Measurements from ENCODE around the gene CFAP53.
"Not testable (repeated sequence)": the region's sequence is repeated elsewhere in the genome, so short reads cannot be mapped to it uniquely, and the experiment has no call there.

Gene CFAP53

GRCh38 chr18:50298443-50299284 lies 32.4 kb upstream of the CFAP53 start:
- DNase-seq (ENCODE audit: insufficient read length, low spot score) (no peak), FAIRE-seq (no peak)
- TF ChIP-seq CTCF (IDR thresholded peaks at IDR 0.05; ENCODE audit: insufficient read depth, missing control alignments), result no peak

DNA sequence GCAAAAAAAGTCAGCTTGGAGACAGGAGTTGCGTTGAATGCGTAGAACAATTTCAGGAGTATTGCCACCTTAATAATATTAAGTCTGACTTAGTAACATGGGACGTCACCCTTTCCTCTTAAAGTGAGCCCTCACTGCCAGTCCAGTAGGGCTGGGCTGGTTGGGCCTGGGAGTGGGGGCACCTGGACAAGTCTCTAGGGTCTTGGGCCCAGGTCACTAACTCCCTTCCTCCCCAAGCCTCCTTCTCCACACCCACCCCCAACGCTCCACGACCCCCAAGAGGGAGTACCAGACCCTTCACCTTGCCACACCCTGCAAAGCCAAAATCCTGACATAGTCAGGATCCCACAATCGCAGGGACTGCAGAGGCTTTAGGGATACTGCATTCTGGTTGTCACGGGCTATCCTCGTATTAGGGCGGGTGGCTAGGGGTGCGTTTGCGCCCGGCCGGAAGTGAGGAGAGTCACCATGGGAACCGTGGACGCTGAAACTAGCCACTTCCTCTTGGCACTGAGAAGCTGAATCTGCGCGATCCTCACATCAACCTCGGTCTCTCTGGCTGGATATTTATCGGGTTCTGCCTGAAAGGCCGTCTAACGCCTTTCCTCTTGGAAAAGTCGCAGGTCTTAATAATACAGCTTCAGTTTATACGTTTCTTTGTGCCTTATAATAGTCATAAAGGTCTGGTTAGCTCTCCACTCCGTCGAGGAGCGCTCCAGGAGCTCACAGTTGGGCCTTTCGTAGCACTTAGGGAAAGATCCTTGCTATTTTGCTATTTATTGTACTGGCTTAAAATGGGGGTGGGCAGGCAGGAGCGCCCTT lies 31.5 kb upstream of the CFAP53 start:
- DNase-seq (ENCODE audit: insufficient read length, low spot score) (no peak), FAIRE-seq (no peak)
- no peak for TF ChIP-seq CTCF (IDR thresholded peaks at IDR 0.05; ENCODE audit: insufficient read depth, missing control alignments)

GRCh38 chr18:50293039-50293438 lies 26.7 kb upstream of the CFAP53 start:
- DNase-seq (ENCODE audit: insufficient read length, low spot score) (no peak), FAIRE-seq (no peak)
- no peak for TF ChIP-seq CTCF (IDR thresholded peaks at IDR 0.05; ENCODE audit: insufficient read depth, missing control alignments)

- no peak for FAIRE-seq
- DNase-seq (ENCODE audit: insufficient read length, low spot score), result no peak
- TF ChIP-seq CTCF (IDR thresholded peaks at IDR 0.05; ENCODE audit: insufficient read depth, missing control alignments), result no peak
Observed at GRCh38 chr18:50289108-50289443, 22.8 kb upstream of the CFAP53 start.

- FAIRE-seq; DNase-seq (ENCODE audit: insufficient read length, low spot score): not testable (repeated sequence)
Observed at GRCh38 chr18:50288348-50289107, 22.2 kb upstream of the CFAP53 start.

GRCh38 chr18:50287441-50288347 lies 21.4 kb upstream of the CFAP53 start, which contains the start of gene CXXC1:
Gene CXXC1 (minus strand): TSS chr18:50287692. CDS start chr18:50287589, 103 bp downstream.
- TF ChIP-seq CTCF (IDR thresholded peaks at IDR 0.05; ENCODE audit: insufficient read depth, missing control alignments), result no peak
- DNase-seq (ENCODE audit: insufficient read length, low spot score) (peak; percentile 81), FAIRE-seq (peak; percentile 98)
